ENCODE data around the gene CKAP2L. TPM values are rescaled to one million over a fixed set of nuclear protein-coding genes. Genes with fewer than 3 reads are reported as not detected.

The CKAP2L gene
- total and polyA plus RNA-seq, 2 experiments from 2014 or later: 16.2 to 30.2 TPM

DNA sequence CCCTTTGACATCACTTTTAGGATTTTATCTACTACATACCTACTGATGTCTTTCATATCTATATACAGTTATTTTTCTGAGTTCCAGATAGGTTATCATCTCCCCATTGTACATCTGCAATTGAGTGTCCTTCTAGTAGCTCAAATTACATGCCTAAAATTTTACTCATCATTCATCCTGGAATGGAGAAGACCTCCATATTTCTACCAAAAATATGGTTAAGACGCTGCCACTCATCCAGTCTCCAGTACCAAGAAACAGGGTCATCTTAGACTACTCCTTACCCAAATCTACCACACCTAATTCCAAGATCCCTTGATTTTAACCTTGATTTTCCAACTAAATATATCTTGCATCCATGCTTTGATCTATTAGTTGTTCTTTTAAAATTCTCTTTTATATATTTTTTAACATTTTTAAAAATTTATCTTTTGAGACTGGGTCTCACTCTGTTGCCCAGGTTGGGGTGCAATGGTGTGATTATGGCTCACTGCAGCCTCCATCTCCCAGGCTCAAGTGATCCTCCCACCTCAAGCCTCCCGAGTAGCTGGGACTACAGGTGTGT, 8.6 kb upstream of the CKAP2L start (continued):
- TF ChIP-seq NANOG (IDR thresholded peaks at IDR 0.05; ENCODE audit: borderline replicate concordance) (no peak), ZNF331 (CRISPR knock-in tag; IDR thresholded peaks at IDR 0.05; ENCODE audit: low read depth) (no peak), STAT1 (IDR thresholded peaks at IDR 0.05; ENCODE audit: unreplicated experiment) (no peak), EZH2phosphoT487 (IDR thresholded peaks at IDR 0.05; ENCODE audit: unreplicated experiment) (no peak), CREB1 (CRISPR knock-in tag; IDR thresholded peaks at IDR 0.05; ENCODE audit: low read depth) (no peak)
- TF ChIP-seq, protein P1, sequence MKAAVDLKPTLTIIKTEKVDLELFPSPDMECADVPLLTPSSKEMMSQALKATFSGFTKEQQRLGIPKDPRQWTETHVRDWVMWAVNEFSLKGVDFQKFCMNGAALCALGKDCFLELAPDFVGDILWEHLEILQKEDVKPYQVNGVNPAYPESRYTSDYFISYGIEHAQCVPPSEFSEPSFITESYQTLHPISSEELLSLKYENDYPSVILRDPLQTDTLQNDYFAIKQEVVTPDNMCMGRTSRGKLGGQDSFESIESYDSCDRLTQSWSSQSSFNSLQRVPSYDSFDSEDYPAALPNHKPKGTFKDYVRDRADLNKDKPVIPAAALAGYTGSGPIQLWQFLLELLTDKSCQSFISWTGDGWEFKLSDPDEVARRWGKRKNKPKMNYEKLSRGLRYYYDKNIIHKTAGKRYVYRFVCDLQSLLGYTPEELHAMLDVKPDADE (IDR thresholded peaks at IDR 0.05): no peak

DNA sequence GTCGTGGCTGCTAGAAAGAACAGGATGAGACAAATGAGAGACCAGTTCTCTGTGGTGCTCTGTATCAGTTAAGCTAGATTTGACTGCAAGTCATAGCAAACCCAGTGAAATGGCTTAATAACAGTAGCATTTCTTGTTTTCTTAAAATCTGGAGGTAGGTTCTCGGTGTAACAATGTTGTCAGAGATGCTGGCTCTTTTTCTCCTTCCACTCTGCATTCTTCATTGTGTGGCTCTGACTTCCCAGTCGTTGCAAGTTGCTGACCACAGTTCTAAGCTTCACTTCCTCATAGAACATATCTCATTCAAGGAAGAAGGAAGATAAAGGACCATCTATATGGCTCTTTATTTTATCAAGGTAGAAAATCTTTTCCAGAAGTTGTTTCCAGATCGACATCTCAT, 7.9 kb upstream of the CKAP2L start:
- Histone ChIP-seq H3K27me3 (ENCODE audit: insufficient read depth) (no peaks in the 10 kb centered on the region), H2AFZ (no peak overlapping the region), H3K36me3 (ENCODE audit: insufficient read depth) (no peaks in the 10 kb centered on the region), H3K4me1 (ENCODE audit: insufficient read depth) (no peaks in the 10 kb centered on the region), H3K4me3 (no peak overlapping the region), H3F3A (replicated peaks; ENCODE audit: low read depth) (no peaks in the 10 kb centered on the region), H3K27ac (ENCODE audit: low read depth) (no peak overlapping the region), H3K79me2 (replicated peaks; ENCODE audit: insufficient read depth) (no peaks in the 10 kb centered on the region), H3K9me2 (ENCODE audit: insufficient read depth) (no peaks in the 10 kb centered on the region), H3K4me2 (no peak overlapping the region), H4K20me1 (replicated peaks; ENCODE audit: insufficient read depth) (no peaks in the 10 kb centered on the region)
- DNase-seq (ENCODE audit: low spot score): no peak
- Mint-ChIP-seq H3K4me1 (peaks cover 3% of the 10 kb centered on the region; the same call in 1 of the 3 replicates), H3K27ac (no peak overlapping the region), H3K4me3 (no peak overlapping the region), H3K27me3 (ENCODE audit: insufficient read depth, low read depth, poor library complexity) (no peaks in the 10 kb centered on the region), H3K9me3 (no peaks in the 10 kb centered on the region), H3K36me3 (ENCODE audit: low read depth) (no peaks in the 10 kb centered on the region)
- ATAC-seq: no peak
- TF ChIP-seq, protein P2, sequence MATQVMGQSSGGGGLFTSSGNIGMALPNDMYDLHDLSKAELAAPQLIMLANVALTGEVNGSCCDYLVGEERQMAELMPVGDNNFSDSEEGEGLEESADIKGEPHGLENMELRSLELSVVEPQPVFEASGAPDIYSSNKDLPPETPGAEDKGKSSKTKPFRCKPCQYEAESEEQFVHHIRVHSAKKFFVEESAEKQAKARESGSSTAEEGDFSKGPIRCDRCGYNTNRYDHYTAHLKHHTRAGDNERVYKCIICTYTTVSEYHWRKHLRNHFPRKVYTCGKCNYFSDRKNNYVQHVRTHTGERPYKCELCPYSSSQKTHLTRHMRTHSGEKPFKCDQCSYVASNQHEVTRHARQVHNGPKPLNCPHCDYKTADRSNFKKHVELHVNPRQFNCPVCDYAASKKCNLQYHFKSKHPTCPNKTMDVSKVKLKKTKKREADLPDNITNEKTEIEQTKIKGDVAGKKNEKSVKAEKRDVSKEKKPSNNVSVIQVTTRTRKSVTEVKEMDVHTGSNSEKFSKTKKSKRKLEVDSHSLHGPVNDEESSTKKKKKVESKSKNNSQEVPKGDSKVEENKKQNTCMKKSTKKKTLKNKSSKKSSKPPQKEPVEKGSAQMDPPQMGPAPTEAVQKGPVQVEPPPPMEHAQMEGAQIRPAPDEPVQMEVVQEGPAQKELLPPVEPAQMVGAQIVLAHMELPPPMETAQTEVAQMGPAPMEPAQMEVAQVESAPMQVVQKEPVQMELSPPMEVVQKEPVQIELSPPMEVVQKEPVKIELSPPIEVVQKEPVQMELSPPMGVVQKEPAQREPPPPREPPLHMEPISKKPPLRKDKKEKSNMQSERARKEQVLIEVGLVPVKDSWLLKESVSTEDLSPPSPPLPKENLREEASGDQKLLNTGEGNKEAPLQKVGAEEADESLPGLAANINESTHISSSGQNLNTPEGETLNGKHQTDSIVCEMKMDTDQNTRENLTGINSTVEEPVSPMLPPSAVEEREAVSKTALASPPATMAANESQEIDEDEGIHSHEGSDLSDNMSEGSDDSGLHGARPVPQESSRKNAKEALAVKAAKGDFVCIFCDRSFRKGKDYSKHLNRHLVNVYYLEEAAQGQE (IDR thresholded peaks at IDR 0.05; ENCODE audit: unreplicated experiment): no peak

DNA sequence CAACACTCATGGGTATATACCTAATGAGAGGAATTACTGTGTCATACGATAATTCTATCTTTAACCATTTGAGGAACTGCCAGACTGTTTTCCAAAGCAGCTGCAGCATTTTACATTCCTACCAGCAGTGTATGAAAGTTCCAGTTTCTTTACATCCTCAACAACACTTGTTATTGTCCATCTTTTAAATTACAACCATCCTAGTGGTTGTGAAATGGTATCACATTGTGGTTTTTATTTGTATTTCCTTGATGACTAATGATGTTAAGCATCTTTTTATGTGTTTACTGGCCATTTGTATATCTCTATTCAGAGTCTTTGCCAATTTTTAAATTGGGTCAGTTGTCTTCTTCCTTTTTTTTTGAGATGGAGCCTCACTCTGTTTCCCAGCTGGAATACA, 4.0 kb upstream of the CKAP2L start:
- Histone ChIP-seq H3F3A (replicated peaks; ENCODE audit: low read depth) (no peaks in the 10 kb centered on the region), H3K36me3 (ENCODE audit: insufficient read depth) (no peaks in the 10 kb centered on the region), H3K27me3 (ENCODE audit: insufficient read depth) (no peaks in the 10 kb centered on the region), H3K4me1 (ENCODE audit: insufficient read depth) (peaks cover 2% of the 10 kb centered on the region; the same call in 1 of the 2 replicates), H3K79me2 (replicated peaks; ENCODE audit: insufficient read depth) (no peaks in the 10 kb centered on the region), H3K27ac (ENCODE audit: low read depth) (no peak overlapping the region), H3K9me2 (ENCODE audit: insufficient read depth) (no peaks in the 10 kb centered on the region), H3K4me2 (no peak overlapping the region), H4K20me1 (replicated peaks; ENCODE audit: insufficient read depth) (no peaks in the 10 kb centered on the region), H2AFZ (no peak overlapping the region), H3K4me3 (no peak overlapping the region)
- Mint-ChIP-seq H3K4me3 (no peak overlapping the region), H3K9me3 (no peaks in the 10 kb centered on the region), H3K27me3 (ENCODE audit: insufficient read depth, low read depth, poor library complexity) (no peaks in the 10 kb centered on the region), H3K27ac (no peak overlapping the region), H3K36me3 (ENCODE audit: low read depth) (no peaks in the 10 kb centered on the region), H3K4me1 (peaks cover 8% of the 10 kb centered on the region)
- no peak for DNase-seq (ENCODE audit: low spot score)
- no peak for ATAC-seq
- TF ChIP-seq ZNF114 (CRISPR knock-in tag; IDR thresholded peaks at IDR 0.05) (no peak), EZH2 (IDR thresholded peaks at IDR 0.05; ENCODE audit: low read depth, unreplicated experiment) (no peak)
- TF ChIP-seq, protein P1 (IDR thresholded peaks at IDR 0.05): no peak
- TF ChIP-seq, protein P2 (IDR thresholded peaks at IDR 0.05; ENCODE audit: unreplicated experiment): no peak

Measured in GM23338 (cell line).